A673 (cell line): Measurements from ENCODE around the gene H1-8.

Experiments
- CTCF ChIP-seq: fragments of 300-800, 200-600 bp; sonication (generic); conservative IDR thresholded peaks from 2 replicates; pipeline ENCODE4 v1.5.1; 2017; ENCODE audit warnings: low read depth, mild to moderate bottlenecking, antibody characterized with exemption, low read length, moderate library complexity, mixed read lengths
- EZH2 ChIP-seq: fragments of 200-600 bp; sonication (generic); IDR thresholded peaks from 2 replicates; pipeline ENCODE4 v1.6.1; 2017; ENCODE audit warnings: borderline replicate concordance, low read depth, mild to moderate bottlenecking, mixed read lengths, antibody characterized with exemption, low read length; ENCODE audit not compliant: poor library complexity, severe bottlenecking

DNA sequence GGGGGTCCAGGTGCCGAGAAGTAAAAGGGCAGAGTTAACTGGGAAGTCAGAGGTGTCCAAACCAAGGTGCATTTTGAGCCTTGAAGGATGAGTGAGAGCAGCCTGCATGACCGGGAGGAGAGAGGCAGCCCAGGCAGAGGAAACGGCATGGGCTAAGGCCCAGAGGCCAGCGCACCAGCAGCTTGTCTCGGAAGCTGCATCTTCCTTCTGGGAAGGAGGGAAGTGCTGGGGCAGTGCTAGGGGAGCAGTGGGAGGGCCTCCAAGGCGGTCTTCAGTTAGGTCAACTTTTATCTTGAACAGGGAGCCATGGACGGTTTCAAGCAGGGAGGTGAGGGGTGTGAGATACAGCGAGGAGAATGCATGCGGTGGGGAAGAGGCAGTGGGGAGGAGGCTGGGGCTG is 1.0 kb downstream of the H1-8 start:
- TF ChIP-seq CTCF: no peak
- no peak for TF ChIP-seq EZH2
